ENCODE results near the gene ZMYND8. TPM values are rescaled to one million over a fixed set of nuclear protein-coding genes. Genes with fewer than 3 reads are reported as not detected.
"Not testable (repeated sequence)": the region's sequence is repeated elsewhere in the genome, so short reads cannot be mapped to it uniquely, and the experiment has no call there.

The ZMYND8 gene
- total RNA-seq, 1 donor from 2014 or later, result 45.7 TPM

DNA sequence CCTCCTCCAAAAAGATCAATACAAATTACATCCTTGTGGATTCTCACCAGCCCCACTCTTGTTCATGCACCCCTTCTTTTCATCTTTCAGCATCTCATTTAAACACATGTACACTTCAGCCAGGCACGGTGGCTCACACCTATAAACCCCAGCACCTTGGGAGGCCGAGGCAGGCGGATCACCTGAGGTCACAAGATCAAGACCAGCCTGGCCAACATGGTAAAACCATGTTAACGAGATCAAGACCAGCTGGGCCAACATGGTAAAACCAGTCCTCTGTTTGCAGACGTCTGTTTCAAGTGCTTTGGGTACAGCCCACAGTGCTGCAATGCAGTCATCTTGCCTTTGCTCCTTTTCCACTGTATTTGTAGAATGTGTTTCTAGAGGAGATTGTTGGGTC, 45.3 kb downstream of the ZMYND8 start:
- intact Hi-C loops (cut with DNase I), result no loop called here
- no peak for ATAC-seq
- peaks cover 37% of the 10 kb centered on the region for H3K4me1 ChIP-seq
- TF ChIP-seq, protein P1, sequence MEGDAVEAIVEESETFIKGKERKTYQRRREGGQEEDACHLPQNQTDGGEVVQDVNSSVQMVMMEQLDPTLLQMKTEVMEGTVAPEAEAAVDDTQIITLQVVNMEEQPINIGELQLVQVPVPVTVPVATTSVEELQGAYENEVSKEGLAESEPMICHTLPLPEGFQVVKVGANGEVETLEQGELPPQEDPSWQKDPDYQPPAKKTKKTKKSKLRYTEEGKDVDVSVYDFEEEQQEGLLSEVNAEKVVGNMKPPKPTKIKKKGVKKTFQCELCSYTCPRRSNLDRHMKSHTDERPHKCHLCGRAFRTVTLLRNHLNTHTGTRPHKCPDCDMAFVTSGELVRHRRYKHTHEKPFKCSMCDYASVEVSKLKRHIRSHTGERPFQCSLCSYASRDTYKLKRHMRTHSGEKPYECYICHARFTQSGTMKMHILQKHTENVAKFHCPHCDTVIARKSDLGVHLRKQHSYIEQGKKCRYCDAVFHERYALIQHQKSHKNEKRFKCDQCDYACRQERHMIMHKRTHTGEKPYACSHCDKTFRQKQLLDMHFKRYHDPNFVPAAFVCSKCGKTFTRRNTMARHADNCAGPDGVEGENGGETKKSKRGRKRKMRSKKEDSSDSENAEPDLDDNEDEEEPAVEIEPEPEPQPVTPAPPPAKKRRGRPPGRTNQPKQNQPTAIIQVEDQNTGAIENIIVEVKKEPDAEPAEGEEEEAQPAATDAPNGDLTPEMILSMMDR (IDR thresholded peaks at IDR 0.05), result no peak
- no peaks in the 10 kb centered on the region for H3K27me3 ChIP-seq
- no peak for DNase-seq
- no peak overlapping the region for H3K27ac ChIP-seq
- H3K9me3 ChIP-seq, result no peaks in the 10 kb centered on the region
- H3K36me3 ChIP-seq, result peaks cover 21% of the 10 kb centered on the region
- H3K4me3 ChIP-seq, result no peak overlapping the region

DNA sequence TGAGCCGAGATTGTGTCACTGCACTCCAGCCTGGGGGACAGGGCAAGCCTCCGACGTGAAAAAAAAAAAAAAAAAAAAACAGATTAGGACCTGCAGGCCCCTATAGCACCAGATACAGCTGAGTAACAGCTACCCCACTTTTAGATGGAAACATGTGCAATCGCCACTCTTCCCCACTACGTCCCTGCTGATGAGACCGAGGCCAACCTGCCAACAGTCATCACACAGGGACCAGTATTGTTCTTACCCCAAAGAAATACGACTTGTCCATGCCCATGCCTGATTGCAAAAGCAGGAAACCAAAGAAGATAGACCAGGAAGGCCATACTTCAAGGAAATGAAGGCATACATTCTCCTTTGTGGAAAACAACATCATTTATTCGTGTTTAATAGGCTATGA, 45.8 kb downstream of the ZMYND8 start:
- peaks cover 33% of the 10 kb centered on the region for H3K4me1 ChIP-seq
- no peaks in the 10 kb centered on the region for H3K9me3 ChIP-seq
- no peak overlapping the region for H3K4me3 ChIP-seq
- H3K27ac ChIP-seq, result peak overlapping the region; percentile 18
- no peak for ATAC-seq
- TF ChIP-seq, protein P1 (IDR thresholded peaks at IDR 0.05), result no peak
- H3K36me3 ChIP-seq, result peaks cover 26% of the 10 kb centered on the region
- DNase-seq, result no peak
- no peaks in the 10 kb centered on the region for H3K27me3 ChIP-seq
- intact Hi-C loops (cut with DNase I), result no loop called here

DNA sequence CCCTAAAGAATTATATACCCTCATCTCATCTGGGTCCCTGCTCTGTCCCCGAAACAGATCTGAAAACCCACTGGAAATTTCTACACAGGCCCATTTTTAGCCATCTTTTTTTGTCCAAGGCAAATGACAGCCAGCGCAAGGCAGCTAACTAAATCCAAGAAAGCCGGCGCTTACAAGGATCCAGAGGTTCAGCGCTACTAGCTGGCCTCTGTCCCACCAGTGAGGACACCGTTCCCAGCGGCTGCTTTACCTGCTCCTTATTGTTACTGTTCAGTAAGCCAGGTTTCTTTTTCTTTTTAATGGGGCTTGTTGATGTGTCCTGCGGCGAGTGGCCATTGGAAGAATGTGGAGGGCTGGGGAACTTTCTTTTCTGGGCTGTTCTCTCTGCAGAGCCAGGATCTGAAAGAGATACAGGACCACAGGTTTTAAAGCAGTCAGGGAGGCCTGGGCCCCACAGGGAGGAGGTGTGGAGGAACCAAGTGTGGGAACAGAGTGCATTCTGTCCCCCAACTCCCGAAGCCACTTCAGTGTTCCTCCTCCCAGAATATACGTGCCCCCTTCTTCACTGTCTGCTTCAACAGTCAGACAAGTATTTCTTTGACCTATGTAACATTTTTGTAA, 46.6 kb downstream of the ZMYND8 start:
- Histone ChIP-seq H3K36me3 (peaks cover 34% of the 10 kb centered on the region), H3K9me3 (no peaks in the 10 kb centered on the region), H3K27me3 (no peaks in the 10 kb centered on the region), H3K4me3 (no peak overlapping the region), H3K4me1 (peaks cover 27% of the 10 kb centered on the region), H3K27ac (peak overlapping the region; percentile 18)
- TF ChIP-seq, protein P1 (IDR thresholded peaks at IDR 0.05), result no peak
- DNase-seq (no peak), ATAC-seq (no peak)
- intact Hi-C loops (cut with DNase I), result no loop called here

DNA sequence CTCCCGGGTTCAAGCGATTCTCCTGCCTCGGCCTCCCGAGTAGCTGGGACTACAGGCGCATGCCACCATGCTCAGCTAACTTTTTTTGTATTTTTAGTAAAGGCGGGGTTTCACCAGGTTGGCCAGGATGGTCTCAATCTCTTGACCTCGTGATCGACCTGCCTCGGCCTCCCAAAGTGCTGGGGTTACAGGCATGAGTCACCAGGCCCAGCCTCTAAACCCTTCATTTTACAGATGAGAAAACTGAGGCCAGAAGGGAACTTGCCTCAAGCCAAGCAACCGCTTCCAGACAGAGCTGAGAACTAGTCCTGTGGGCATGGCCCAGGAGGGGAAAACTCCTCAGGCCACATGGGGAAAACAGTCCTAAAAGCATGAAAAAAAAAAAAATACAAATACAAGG, 47.1 kb downstream of the ZMYND8 start:
- TF ChIP-seq, protein P1 (IDR thresholded peaks at IDR 0.05), result no peak
- DNase-seq (no peak), ATAC-seq (no peak)
- Histone ChIP-seq H3K4me1 (peaks cover 27% of the 10 kb centered on the region), H3K36me3 (peaks cover 37% of the 10 kb centered on the region), H3K9me3 (no peaks in the 10 kb centered on the region), H3K27ac (no peak overlapping the region), H3K27me3 (no peaks in the 10 kb centered on the region), H3K4me3 (no peak overlapping the region)
- intact Hi-C loops (cut with DNase I), result no loop called here

DNA sequence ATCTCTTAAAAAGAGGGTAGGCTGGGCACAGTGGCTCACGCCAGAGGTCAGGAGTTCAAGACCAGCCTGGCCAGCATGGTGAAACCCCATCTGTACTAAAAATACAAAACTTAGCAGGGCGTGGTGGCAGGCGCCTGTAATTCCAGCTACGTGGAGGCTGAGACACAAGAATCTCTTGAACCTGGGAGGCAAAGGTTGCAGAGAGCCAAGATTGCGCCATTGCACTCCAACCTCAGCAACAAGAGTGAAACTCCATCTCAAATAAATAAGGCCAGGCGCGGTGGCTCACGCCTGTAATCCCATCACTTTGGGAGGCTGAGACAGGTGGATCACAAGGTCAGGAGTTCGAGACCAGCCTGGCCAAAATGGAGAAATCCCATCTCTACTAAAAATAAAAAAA, 48.9 kb downstream of the ZMYND8 start:
- DNase-seq; ATAC-seq; H3K4me3 ChIP-seq; intact Hi-C loops (cut with DNase I); H3K27me3 ChIP-seq; H3K9me3 ChIP-seq; H3K27ac ChIP-seq: not testable (repeated sequence)
- H3K36me3 ChIP-seq, result peaks cover 41% of the 10 kb centered on the region
- peaks cover 39% of the 10 kb centered on the region for H3K4me1 ChIP-seq

DNA sequence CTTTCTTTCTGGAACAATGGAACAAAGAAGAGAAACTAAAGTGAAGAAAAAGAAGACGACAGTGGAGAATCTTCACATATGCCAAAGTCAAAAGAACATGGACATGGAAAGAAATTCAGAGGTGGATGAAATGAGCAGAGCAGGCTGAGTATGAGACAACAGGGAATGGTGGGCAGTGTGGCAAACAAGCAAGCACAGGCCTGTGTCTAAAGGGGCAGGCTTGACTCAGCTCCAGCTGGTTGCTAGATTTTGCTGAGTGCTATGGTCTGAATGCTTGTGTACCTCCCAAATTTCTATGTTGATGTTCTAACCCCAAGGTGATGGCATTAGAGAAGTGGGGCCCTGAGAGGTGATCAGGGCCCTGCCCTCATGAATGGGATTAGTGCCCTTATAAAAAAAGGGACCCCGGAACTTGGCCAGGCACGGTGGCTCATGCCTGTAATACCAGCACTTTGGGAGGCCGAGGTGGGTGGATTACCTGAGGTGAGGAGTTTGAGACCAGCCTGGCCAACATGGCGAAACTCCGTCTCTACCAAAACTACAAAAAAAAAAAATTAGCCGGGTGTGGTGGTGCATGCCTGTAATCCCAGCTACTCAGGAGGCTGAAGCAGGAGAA, 49.6 kb downstream of the ZMYND8 start:
- H3K9me3 ChIP-seq, result no peaks in the 10 kb centered on the region
- intact Hi-C loops (cut with DNase I), result no loop called here
- no peak overlapping the region for H3K4me3 ChIP-seq
- TF ChIP-seq, protein P1 (IDR thresholded peaks at IDR 0.05), result no peak
- ATAC-seq (no peak), DNase-seq (no peak)
- H3K27me3 ChIP-seq, result no peaks in the 10 kb centered on the region
- peaks cover 39% of the 10 kb centered on the region for H3K4me1 ChIP-seq
- H3K36me3 ChIP-seq, result peaks cover 48% of the 10 kb centered on the region
- H3K27ac ChIP-seq, result no peak overlapping the region
